ENCODE measurements around the gene KANK2.

GRCh38 chr19:11236324-11237301, 39.3 kb upstream of the KANK2 start:
- TF ChIP-seq POLR2AphosphoS5 (IDR thresholded peaks at IDR 0.05; ENCODE audit: low read depth, low read length) (no peak), TAF1 (IDR thresholded peaks at IDR 0.05; ENCODE audit: borderline replicate concordance, insufficient read depth, low read length) (no peak), FOXP2 (optimal IDR thresholded peaks at IDR 0.05; ENCODE audit: borderline replicate concordance, extremely low read depth, extremely low read length, insufficient read depth) (no peak)
- TF ChIP-seq, protein P1, sequence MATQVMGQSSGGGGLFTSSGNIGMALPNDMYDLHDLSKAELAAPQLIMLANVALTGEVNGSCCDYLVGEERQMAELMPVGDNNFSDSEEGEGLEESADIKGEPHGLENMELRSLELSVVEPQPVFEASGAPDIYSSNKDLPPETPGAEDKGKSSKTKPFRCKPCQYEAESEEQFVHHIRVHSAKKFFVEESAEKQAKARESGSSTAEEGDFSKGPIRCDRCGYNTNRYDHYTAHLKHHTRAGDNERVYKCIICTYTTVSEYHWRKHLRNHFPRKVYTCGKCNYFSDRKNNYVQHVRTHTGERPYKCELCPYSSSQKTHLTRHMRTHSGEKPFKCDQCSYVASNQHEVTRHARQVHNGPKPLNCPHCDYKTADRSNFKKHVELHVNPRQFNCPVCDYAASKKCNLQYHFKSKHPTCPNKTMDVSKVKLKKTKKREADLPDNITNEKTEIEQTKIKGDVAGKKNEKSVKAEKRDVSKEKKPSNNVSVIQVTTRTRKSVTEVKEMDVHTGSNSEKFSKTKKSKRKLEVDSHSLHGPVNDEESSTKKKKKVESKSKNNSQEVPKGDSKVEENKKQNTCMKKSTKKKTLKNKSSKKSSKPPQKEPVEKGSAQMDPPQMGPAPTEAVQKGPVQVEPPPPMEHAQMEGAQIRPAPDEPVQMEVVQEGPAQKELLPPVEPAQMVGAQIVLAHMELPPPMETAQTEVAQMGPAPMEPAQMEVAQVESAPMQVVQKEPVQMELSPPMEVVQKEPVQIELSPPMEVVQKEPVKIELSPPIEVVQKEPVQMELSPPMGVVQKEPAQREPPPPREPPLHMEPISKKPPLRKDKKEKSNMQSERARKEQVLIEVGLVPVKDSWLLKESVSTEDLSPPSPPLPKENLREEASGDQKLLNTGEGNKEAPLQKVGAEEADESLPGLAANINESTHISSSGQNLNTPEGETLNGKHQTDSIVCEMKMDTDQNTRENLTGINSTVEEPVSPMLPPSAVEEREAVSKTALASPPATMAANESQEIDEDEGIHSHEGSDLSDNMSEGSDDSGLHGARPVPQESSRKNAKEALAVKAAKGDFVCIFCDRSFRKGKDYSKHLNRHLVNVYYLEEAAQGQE (IDR thresholded peaks at IDR 0.05; ENCODE audit: insufficient read depth in 1 of 2, low read depth in 2 of 2, low read length in 2 of 2) = no peak
